DND-41 (cell line): ENCODE results near the gene SPINT2.

Experiments used
- CTCF ChIP-seq: IDR thresholded peaks from 2 replicates; pipeline ENCODE4 v1.5.1; 2012; ENCODE audit warnings: borderline replicate concordance, low read length, moderate library complexity, mild to moderate bottlenecking; ENCODE audit not compliant: poor library complexity, severe bottlenecking; ENCODE audit errors: extremely low read depth
- EZH2 ChIP-seq: IDR thresholded peaks from 3 replicates; pipeline ENCODE4 v1.6.1; 2012; ENCODE audit warnings: borderline replicate concordance, low read depth, mild to moderate bottlenecking, moderate library complexity, low read length, inconsistent platforms; ENCODE audit not compliant: severe bottlenecking

- TF ChIP-seq CTCF (no peak), EZH2 (no peak)
Observed at GRCh38 chr19:38310986-38311385, 46.6 kb downstream of the SPINT2 start.
